Duodenal mucosa (tissue), 2 donors: ENCODE measurements around the gene GNLY.

Source experiments
- H3K27ac ChIP-seq: one replicate; pipeline ENCODE4 v1.7.0; 2013; ENCODE audit warnings: low read depth, low read length
- H3K27me3 ChIP-seq, 2 donors: one replicate each; pipeline ENCODE4 v1.7.0; 2013; ENCODE audit warnings: low read length in 2 of 2, control low read depth in 1 of 2; ENCODE audit not compliant: insufficient read depth in 2 of 2, control insufficient read depth in 1 of 2
- H3K36me3 ChIP-seq, 2 donors: one replicate each; pipeline ENCODE4 v1.7.0; 2013; ENCODE audit warnings: low read length in 2 of 2, control low read depth in 1 of 2; ENCODE audit not compliant: insufficient read depth in 2 of 2, control insufficient read depth in 1 of 2
- H3K4me1 ChIP-seq, 2 donors: one replicate each; pipeline ENCODE4 v1.7.0; 2013; ENCODE audit warnings: low read length in 2 of 2, control low read depth in 1 of 2; ENCODE audit not compliant: insufficient read depth in 2 of 2, control insufficient read depth in 1 of 2
- H3K4me3 ChIP-seq, 2 donors: one replicate each; pipeline ENCODE4 v1.7.0; 2013; ENCODE audit warnings: low read length in 2 of 2, low read depth in 1 of 2
- H3K9ac ChIP-seq, 2 donors: one replicate each; pipeline ENCODE4 v1.7.0; 2013; ENCODE audit warnings: low read length in 2 of 2, low read depth in 1 of 2
- H3K9me3 ChIP-seq, 2 donors: one replicate each; pipeline ENCODE4 v1.7.0; 2013; ENCODE audit warnings: low read length in 2 of 2, control low read depth in 1 of 2; ENCODE audit not compliant: control insufficient read depth in 1 of 2

Gene GNLY

GRCh38 chr2:85706599-85707296, 12.6 kb downstream of the GNLY start:
- H3K36me3 ChIP-seq = no peaks in the 10 kb centered on the region
- H3K9me3 ChIP-seq = no peaks in the 10 kb centered on the region
- H3K9ac ChIP-seq = no peak overlapping the region
- peaks cover 4% of the 10 kb centered on the region in 2 donors for H3K27me3 ChIP-seq
- peaks cover 26 to 32% of the 10 kb centered on the region in 2 donors for H3K4me1 ChIP-seq
- no peak overlapping the region for H3K4me3 ChIP-seq
- no peak overlapping the region for H3K27ac ChIP-seq

- H3K36me3 ChIP-seq = no peaks in the 10 kb centered on the region
- H3K9me3 ChIP-seq = no peaks in the 10 kb centered on the region
- no peak overlapping the region for H3K9ac ChIP-seq
- no peak overlapping the region for H3K4me3 ChIP-seq
- H3K4me1 ChIP-seq = peaks cover 26 to 35% of the 10 kb centered on the region in 2 donors
- peaks cover 4% of the 10 kb centered on the region in 2 donors for H3K27me3 ChIP-seq
- no peak overlapping the region for H3K27ac ChIP-seq
These were observed 13.1 kb downstream of the GNLY start for GRCh38 chr2:85707304-85707703.

GRCh38 chr2:85708641-85709040, 14.5 kb downstream of the GNLY start:
- H3K27me3 ChIP-seq = peaks cover 4% of the 10 kb centered on the region in 2 donors
- no peak overlapping the region for H3K27ac ChIP-seq
- no peaks in the 10 kb centered on the region for H3K9me3 ChIP-seq
- H3K4me3 ChIP-seq = no peak overlapping the region
- no peaks in the 10 kb centered on the region for H3K36me3 ChIP-seq
- H3K9ac ChIP-seq = no peak overlapping the region
- peaks cover 32 to 42% of the 10 kb centered on the region in 2 donors for H3K4me1 ChIP-seq

DNA sequence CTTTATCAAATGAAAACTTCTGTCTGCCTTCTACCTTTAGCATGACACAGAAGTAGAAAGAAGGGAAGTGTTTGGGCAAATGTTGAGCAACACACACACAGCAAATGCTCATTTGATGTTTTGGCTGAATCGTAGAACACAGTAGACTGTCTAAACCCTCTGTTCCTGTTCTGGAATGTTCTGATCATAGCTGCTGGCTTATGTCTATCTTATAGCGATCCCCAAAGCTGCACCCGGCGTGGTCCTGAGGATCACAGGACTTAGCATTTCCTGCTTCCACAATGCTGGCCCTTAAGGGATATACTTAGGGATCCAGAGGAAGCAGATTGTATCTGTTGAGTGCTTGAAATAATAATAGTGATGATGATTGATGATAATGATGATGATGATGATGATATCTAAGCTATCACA, 15.2 kb downstream of the GNLY start:
- no peak overlapping the region for H3K9ac ChIP-seq
- no peak overlapping the region for H3K27ac ChIP-seq
- H3K4me3 ChIP-seq = no peak overlapping the region
- peaks cover 32 to 42% of the 10 kb centered on the region in 2 donors for H3K4me1 ChIP-seq
- H3K27me3 ChIP-seq = peaks cover 4% of the 10 kb centered on the region in 2 donors
- no peaks in the 10 kb centered on the region for H3K9me3 ChIP-seq
- no peaks in the 10 kb centered on the region for H3K36me3 ChIP-seq

GRCh38 chr2:85710687-85711577, 16.8 kb downstream of the GNLY start:
- Histone ChIP-seq H3K9ac (no peak overlapping the region), H3K4me1 (peaks cover 26 to 33% of the 10 kb centered on the region in 2 donors), H3K9me3 (no peaks in the 10 kb centered on the region), H3K27ac (peak overlapping the region; percentile 65), H3K36me3 (no peaks in the 10 kb centered on the region), H3K4me3 (no peak overlapping the region), H3K27me3 (peaks cover 4% of the 10 kb centered on the region in 2 donors)

GRCh38 chr2:85711578-85712060, 17.5 kb downstream of the GNLY start:
- Histone ChIP-seq H3K36me3 (no peaks in the 10 kb centered on the region), H3K9me3 (no peaks in the 10 kb centered on the region), H3K27ac (peak overlapping the region; percentile 65), H3K27me3 (peaks cover 4% of the 10 kb centered on the region in 2 donors), H3K4me1 (peaks cover 28 to 31% of the 10 kb centered on the region in 2 donors), H3K4me3 (no peak overlapping the region), H3K9ac (no peak overlapping the region)

DNA sequence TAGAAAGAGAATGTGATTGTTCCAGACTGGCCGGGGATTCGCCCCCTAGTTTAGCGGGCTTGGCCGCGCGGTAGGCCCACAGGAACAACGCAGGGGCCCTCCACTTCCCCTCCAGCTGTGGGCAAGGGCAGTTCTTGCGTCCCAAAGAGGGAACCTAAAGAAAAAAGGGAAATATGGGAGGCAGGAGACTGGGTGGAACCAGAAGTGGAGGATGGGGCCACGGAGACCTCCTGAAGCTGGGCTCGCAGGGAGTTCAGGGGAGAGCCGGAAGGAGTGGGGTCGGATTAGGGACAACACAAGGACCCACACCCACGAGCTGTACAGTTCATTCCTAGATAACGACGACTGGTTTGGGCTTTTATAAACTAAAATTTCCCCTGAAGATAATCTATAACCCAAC, 18.2 kb downstream of the GNLY start:
- no peaks in the 10 kb centered on the region for H3K36me3 ChIP-seq
- H3K4me3 ChIP-seq = no peak overlapping the region
- H3K27ac ChIP-seq = no peak overlapping the region
- no peaks in the 10 kb centered on the region for H3K9me3 ChIP-seq
- no peak overlapping the region for H3K9ac ChIP-seq
- peaks cover 4% of the 10 kb centered on the region in 2 donors for H3K27me3 ChIP-seq
- H3K4me1 ChIP-seq = peaks cover 29 to 31% of the 10 kb centered on the region in 2 donors

DNA sequence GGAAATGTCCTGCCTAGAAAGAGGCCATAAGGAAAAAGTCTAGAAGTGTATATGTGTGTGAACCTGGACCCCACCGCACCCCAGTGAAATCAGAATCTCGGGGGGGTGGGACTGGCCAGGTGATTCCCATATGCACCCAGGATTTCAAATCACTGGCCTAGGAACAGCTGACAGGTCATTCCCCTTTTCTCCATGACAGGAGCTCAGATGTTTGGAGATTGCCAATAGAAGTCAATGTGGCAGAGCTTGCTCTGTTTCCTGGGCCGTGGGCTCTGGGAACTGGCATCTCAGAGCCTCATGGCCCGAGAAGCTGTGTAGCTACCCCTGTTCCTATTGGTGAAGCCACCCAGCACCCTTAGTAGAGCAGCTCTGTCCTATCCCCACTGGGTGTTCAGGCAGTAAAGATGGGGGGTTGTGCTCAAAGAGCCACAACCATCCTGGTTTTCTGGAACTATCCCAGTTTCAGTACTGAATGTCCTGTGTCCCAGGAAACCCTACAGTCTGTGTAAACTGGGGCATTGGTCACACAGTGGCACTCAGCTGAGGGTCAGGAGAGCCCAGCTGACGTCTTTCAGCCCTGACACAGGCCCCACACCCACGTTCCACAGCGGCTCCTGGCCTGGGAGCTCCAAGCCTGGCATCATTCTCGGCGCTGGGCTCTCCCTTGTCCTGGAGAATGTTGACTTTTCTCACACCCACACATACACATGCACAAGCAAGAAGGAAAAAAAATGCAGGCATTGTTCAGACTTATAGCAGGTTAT, 18.9 kb downstream of the GNLY start:
- Histone ChIP-seq H3K4me1 (peaks cover 27 to 31% of the 10 kb centered on the region in 2 donors), H3K4me3 (no peak overlapping the region), H3K27ac (no peak overlapping the region), H3K9ac (no peak overlapping the region), H3K9me3 (no peaks in the 10 kb centered on the region), H3K27me3 (peaks cover under 1 to 4% of the 10 kb centered on the region in 2 donors), H3K36me3 (no peaks in the 10 kb centered on the region)

DNA sequence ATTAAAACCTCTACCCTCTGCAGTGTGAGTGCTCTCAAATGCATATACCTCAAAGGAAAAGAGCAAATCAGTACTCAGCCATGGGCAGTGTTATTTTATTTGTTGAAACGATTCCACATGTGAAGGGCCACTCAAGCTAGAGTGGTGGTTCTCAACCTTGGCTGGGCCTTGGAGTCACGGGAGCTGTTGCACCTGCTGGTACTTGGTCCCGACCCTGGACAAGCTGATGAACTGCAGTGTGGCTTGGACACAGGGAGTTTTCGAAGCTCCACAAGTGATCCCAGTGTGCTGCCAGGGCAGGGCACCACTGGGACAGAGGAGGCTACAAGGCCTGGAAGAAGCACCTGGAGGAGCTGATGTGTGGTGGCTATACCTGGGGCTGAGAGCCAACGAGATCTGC, 19.7 kb downstream of the GNLY start:
- H3K27ac ChIP-seq = no peak overlapping the region
- peaks cover 27 to 31% of the 10 kb centered on the region in 2 donors for H3K4me1 ChIP-seq
- peaks cover 0 to 4% of the 10 kb centered on the region in 2 donors for H3K27me3 ChIP-seq
- H3K9me3 ChIP-seq = no peaks in the 10 kb centered on the region
- H3K9ac ChIP-seq = no peak overlapping the region
- H3K4me3 ChIP-seq = no peak overlapping the region
- no peaks in the 10 kb centered on the region for H3K36me3 ChIP-seq
